ENCODE measurements around the gene TMEM131.

DNA sequence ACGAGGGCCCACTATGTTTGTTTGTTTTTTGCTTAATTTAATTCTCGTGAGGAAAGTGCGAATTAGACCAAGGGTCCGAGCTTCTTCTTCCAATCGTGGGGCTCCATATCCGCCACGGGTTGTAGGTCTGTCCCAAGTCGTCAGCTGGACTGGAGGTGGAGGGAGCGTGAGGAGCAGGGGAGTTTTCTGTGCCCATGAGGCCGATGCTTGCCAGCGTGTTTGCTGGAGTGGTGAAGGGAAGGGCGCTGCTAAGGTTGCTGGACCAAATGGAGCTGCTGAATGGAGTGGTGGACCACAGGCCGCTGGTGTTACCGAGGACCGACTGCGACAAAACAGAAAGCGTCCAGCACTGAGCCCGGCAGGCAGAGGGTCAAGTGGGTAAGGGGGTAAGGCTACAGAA is 238.7 kb downstream of the TMEM131 start:
- TF ChIP-seq, protein P1, sequence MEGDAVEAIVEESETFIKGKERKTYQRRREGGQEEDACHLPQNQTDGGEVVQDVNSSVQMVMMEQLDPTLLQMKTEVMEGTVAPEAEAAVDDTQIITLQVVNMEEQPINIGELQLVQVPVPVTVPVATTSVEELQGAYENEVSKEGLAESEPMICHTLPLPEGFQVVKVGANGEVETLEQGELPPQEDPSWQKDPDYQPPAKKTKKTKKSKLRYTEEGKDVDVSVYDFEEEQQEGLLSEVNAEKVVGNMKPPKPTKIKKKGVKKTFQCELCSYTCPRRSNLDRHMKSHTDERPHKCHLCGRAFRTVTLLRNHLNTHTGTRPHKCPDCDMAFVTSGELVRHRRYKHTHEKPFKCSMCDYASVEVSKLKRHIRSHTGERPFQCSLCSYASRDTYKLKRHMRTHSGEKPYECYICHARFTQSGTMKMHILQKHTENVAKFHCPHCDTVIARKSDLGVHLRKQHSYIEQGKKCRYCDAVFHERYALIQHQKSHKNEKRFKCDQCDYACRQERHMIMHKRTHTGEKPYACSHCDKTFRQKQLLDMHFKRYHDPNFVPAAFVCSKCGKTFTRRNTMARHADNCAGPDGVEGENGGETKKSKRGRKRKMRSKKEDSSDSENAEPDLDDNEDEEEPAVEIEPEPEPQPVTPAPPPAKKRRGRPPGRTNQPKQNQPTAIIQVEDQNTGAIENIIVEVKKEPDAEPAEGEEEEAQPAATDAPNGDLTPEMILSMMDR (IDR thresholded peaks at IDR 0.05): no peak
- TF ChIP-seq POLR2A (IDR thresholded peaks at IDR 0.05): no peak
